NT2/D1 (cell line): ENCODE data around the gene THBS2.

ENCODE experiments used
- YY1 ChIP-seq: IDR thresholded peaks from 2 replicates; pipeline ENCODE4 v1.6.1; 2011; ENCODE audit not compliant: insufficient read length, insufficient read depth
- ZNF274 ChIP-seq: IDR thresholded peaks from 2 replicates; pipeline ENCODE4 v1.6.1; 2011; ENCODE audit warnings: mild to moderate bottlenecking, low read depth, low read length

- TF ChIP-seq YY1 (no peak), ZNF274 (no peak)
These were observed 83.6 kb downstream of the THBS2 start for GRCh38 chr6:169169941-169170582.
